Activated CD4-positive, alpha-beta T cell treated with anti-CD3 and anti-CD28 coated beads, Interleukin-2, amount 50 U/mL, for 24 hours (primary cell): ENCODE results near the gene CCDC38.

Source experiments
- DNase-seq, 2 donors: peaks; one replicate each; pipeline ENCODE4 v3.0.0-alpha.2; 2020; ENCODE audit warnings: low read depth in 1 of 2, low spot score in 1 of 2

Gene CCDC38

DNA sequence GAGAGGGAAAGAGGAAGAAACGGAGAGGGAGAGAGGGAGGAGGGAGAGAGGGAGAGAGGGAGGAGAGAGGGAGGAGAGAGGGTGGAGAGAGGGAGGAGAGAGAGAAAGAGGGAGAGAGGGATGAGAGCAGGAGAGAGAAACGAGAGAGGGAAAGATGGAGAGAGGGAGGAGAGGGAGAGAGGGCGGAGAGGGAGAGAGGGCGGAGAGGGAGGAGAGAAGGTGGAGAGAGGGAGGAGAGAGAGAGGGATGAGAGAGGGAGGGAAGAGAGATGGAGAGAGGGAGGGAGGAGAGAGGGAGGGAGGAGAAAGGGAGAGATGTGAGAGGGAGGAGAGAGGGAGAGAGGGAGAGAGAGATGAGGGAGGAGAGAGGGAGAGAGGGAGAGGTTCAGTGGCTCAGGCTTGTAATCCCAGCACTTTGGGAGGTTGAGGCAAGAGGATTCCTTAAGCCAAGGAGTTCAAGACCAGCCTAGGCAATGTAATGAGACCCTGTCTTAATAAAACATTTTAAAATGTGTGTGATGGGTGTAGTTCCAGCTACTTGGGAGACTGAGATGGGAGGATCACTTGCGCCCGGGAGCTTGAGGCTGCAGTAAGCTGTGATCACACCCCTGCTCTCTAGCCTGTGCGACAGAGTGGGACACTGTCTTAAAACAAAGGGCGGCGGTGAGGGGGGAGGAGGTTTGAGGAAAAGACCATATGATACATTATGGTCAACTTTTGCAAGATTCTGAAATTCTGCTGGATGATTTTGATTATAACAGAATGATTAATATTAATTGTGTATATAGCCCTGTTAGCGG lies 105.0 kb downstream of the CCDC38 start:
- no peak for DNase-seq

GRCh38 chr12:95836630-95837239 lies 105.7 kb downstream of the CCDC38 start:
- DNase-seq = no peak

DNA sequence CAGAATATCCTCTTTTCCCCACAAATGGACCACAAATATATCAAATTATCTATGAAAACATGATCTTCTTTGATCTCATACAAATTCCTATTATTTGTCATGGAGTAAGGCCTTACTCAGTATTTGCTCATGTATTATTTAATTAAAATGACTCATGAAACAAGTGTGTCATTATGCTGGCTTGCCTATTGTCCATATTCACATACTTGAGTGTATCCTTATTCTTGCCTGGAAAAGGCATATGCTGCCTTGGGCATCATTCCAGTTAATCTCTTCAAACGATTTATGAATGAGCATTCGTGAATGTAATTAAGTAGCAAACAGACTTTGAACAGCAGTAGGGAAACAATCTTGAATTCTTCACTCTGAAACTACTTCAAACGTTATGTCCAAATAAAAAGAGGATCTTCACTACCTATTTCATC lies 106.2 kb downstream of the CCDC38 start:
- DNase-seq = no peak

DNA sequence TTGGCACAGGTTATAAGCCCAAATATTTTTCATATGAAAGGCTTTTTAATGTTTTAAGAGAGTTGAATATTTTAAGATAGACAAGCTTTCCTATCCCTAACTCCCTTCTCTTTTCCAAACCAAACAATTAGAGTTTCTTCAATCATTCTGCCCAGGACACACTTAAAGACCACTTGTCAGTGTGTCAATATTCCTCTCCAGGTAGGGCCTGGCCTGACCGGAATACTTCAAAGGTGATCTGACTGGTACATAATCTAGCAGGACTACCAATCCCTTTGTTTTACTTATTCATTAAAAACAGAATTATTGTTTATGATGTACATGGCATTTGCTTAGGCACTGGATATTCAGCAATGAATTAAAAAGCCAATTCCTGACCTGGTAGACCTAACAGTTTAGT lies 107.8 kb downstream of the CCDC38 start:
- DNase-seq = no peak

DNA sequence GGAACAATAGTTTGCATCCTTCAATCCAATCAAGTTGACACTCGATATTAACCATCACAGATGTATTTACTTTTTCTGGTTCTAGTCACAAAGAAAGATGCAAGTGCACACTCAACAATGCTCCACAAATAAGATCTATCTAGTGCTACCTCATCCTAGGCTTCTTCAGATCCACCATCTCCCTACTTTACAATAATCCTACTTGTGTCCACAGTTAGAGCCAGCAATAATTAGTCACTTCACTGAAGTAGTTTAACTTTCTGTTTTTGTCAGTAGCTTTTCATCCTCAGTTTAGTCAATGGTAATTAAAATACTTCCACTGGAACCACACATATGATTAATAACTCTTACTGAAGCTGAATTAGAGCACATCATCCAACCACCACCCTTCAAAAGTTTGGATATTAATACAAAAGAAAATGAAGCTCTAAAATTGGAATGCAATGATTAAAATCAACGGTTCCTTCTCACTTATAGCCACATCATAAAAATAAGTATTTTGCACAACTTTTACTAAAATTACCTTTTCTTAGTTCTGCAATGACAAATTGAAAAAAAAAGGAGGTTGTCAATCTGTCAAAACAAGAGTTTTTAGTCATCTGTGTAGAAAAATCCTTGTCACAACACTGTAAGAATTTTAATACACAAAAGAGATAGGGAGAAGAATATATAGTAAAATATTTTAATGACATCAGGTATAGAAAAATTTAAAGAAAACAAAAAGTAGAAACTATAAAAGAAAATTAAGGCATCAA lies 111.9 kb downstream of the CCDC38 start:
- no peak for DNase-seq

DNA sequence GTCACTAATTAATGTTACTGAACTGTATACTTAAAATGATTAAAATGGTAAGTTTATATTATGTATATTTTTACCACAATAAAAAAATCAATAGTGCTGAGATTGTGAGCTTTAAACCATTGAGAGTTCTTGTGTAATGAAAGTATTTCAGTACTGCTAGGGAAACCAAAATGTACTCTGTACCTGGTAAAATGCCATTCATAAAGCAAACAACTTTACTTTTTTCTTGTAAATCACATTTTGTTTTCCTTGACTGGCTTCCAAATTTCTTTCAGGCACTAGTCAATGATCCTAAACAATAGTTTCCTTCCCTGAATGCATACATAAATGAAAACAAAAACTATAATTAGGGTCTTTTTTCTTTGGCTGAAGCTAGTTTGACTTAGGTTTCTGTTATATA lies 113.0 kb downstream of the CCDC38 start:
- no peak for DNase-seq

DNA sequence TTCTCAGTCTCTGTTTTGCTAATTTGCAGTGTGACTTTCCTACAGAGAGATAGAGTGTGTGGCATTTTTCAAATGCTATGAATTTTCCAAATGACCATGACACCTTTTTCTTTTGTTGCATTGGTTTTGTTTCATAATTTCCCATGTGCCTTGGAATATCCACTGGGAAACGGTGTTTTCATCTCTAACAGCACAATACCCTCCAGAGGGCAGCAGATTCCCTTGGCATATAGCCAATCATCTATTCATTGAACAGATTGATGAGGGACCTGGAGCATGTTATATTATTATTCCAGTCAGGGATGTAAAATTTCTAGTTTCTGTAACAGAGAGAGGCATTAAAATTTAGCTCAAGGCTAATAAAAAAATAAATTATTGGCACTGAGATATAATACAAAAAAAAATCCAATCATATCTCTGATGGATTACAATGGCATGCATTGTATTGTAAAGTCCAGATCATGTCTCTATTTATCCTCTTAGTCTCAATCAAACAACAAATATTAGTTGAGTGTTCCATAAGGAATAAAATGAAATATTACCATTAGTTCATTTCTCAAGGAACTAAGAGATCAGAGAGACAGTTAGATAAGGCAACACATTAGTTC lies 122.2 kb downstream of the CCDC38 start:
- DNase-seq = no peak
